GM19099 (cell line): ENCODE results near the gene GALC.

Experiments used
- POLR2A ChIP-seq: IDR thresholded peaks from 3 replicates; pipeline ENCODE4 v1.6.1; 2011; ENCODE audit warnings: low read depth; ENCODE audit not compliant: insufficient read length; ENCODE audit errors: extremely low read depth

Gene GALC

DNA sequence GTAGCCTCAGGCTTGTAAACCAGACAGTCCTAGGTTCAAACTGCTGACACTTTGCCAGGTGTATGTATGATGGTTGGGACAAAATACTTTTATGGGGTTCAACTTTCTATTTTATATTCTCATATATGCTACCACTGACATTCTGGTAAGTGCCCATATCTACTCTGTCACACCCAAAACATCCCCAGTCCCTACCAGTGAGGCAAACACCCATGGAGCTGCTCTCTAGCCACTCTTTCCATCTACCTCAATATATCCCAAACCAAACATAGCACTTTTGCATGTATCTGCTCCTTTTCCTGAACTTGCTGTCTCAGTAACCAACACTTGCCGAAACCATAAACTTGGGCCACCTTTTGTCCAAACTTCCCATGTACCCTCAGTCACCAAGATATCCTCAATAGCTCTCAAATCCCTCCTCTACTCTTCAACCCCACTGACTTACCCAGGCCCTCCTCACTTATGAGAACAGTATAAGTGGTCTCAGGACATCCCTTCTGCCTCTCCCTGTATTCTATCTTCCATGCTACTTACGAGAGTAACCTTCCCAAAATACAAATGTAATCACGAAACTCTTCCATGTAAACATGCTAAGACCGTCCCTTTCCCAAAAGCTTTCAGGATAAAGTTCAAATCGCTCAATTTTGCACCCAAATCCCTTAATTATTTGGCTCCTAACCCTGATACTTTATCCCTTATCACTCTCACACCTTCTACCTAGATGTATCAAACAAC is 3.6 kb downstream of the GALC start:
- no peak for TF ChIP-seq POLR2A

DNA sequence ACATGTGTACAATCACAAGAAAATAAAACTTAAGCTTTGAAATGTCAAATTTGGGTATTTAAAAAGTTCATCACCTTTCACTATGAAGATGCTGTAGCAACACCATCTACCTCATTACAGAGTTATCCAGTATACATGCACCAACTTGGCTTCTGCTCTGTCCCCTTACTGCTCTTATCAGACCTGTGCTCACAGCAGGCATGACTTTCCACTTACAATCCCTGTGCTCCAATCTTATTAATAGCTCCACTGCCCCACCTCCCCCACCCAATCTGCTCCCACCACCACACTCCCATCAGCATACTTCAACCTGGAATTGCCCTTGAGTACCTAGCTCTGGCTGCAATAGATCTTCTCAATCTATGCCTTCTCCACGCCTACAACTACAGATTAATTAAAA is 13.3 kb downstream of the GALC start:
- no peak for TF ChIP-seq POLR2A

DNA sequence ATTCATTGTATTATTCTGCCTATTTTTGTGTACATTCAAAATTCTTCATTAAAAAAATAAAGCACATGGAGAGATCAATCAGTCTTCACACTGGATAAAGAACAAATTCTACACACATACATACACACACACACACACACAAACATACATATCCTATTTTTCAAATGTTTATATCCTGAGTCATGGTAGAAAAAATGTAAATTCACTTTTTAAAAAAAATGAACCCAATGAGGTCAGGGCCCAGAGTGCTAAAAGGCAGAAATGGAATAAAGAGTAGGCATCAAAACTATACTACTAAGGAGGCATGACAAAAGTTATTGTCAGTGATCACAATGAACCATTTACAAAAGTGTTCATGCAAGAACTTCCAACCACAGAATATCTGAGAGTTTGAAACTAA is 17.3 kb downstream of the GALC start:
- TF ChIP-seq POLR2A = no peak

DNA sequence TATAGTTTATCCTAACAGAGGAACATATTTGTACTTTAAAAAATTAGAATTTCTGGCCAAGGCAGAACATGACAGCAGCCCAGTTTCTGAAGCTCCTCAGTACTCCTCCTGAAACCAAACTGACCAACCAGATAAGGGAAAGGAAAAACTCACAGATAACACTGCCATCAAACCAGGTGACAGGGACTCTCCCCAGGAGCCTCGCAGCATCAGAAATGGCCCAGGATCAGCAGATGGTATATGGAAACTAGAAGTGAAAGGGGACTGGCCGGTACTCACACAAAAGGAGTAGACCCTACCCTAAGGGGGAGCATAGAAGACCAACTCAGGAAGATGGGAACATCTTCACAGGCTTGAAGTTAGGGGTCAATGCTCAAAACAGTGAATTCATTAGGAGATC is 22.0 kb downstream of the GALC start:
- TF ChIP-seq POLR2A = no peak

DNA sequence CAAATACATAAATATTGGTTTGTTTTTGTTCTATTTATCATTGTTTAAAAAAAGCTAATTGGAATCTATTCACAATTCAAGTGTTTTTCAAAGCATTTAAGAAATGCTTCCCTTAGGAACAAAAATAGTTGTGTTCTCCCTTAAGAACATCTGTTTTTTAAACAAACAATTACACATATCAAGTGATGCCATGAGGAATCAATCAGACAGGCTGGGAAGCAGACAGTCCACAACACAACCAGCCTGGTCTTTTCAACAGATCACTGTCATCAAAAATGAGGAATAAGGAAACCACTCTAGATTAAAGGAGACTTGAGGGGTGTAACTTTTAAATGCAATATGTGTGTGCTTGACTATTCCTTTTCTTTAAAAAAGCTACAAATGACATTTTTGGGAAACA is 25.5 kb downstream of the GALC start:
- TF ChIP-seq POLR2A = no peak

DNA sequence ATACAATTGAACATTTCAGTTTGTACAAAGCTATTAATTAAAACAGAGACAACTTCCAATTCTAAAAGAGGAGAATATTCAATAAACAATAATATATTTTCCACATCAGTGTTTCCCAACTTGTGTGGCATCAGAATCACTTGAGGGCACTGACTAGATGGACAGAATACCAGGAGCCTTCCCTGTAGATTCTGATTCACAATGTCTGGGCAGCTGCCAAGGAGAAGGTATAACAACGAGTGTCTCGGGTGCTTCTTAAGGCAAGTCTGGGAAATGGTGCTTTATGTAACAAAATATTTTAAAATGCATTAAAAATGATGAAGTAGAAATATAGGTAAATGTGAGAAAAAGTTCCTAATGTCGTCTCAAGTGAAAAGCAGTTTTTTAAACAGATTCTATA is 26.2 kb downstream of the GALC start:
- no peak for TF ChIP-seq POLR2A

DNA sequence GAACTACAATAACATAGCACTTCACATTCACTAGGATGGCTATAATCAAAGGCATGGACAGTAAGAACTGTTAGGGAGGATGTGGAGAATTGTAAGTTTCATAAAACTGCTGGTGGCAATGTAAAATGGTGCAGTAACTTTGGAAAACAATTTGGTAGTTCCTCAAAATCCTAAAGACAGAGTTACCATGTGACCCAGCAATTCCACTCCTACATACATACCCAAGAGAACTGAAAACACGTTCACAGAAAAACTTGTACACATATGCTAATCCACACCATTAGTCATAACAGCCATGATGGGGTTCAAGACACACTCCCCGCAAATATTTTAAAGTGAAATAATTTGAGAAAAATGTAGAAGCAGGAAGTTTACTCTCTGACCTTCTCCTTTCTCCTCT is 31.7 kb downstream of the GALC start:
- no peak for TF ChIP-seq POLR2A

DNA sequence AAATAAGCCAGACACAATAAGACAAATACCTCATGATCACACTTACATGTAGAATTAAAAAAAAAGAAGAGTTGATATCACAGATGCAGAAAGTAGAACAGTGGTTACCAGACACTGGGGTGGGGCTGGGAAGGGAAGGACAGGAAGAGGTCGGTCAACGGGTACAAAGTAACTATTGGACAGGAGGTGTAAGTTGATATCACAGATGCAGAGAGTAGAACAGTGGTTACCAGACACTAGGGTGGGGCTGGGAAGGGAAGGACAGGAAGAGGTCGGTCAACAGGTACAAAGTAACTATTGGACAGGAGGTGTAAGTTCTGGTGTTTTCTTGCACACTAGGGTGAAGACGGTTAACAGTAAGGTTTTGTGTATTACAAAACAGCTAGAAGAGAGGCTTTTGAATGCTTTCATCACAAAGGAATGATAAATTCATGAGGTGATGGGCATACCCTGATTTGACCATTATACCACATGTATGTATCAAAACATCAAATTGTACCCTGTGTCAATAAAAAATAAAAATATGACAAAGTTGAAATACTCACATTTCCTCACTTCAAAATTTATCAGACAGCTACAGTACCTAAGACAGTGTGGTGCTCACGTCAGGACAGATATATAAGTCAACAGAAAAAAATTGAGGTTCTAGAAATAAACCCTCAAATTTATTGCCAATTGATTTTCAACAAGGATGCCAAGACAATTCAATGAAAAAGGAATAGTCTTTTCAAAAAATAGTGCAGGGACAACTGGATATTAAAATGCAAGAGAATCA is 32.8 kb downstream of the GALC start:
- TF ChIP-seq POLR2A = no peak

DNA sequence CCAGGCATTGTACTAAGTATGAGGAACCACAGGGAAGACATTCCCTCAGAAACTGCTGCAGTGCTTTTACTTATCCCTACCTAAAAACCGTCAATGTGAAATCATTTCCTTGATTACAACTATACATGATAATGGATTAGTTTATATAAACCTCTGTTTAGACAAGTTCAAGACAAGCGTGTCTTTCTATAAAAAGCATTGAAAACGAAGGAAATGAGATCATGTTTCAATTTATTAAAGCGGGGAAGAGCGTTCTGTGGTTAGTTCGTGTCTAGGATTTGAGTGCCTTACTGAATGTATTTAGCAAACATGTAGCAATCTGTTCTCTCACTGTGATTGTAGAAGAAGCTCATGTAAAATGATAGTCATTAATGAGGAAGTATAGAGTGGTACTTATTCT is 37.5 kb downstream of the GALC start:
- no peak for TF ChIP-seq POLR2A

DNA sequence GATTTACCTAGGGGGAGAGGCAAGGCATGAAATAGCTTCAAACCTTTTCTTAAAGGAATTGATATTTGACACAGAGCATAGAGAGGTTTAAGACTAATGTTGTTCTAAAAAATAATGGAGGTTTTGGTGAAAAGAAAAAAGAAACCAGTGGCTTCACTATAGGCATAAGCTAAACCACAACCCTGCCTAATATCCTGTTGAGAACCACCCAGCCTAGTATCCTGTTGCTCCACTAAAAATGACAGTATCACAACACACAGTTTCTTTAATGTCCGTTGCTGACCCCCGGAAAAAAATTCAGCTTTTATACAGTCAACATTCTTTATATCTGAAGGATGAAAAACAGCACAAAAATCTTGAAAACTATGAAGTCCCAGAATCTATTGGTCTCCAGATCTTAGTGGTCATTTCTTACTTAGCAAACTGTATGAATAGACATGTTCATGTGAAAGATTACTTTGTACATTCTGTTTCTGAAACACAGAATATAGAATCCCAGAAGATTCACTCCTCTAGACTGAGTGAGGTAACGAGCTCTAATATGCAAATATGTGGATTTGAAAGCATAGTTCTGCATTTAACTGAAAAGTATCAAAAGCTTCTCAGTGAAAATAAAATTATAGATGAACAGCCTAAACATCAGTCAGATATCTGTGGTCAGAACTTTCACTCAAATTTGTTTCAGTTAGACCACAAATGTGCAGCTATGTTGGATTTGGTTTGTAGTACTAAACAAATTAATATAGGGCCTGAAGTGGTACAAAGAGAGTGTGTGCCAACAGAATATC is 40.5 kb downstream of the GALC start:
- TF ChIP-seq POLR2A = no peak

DNA sequence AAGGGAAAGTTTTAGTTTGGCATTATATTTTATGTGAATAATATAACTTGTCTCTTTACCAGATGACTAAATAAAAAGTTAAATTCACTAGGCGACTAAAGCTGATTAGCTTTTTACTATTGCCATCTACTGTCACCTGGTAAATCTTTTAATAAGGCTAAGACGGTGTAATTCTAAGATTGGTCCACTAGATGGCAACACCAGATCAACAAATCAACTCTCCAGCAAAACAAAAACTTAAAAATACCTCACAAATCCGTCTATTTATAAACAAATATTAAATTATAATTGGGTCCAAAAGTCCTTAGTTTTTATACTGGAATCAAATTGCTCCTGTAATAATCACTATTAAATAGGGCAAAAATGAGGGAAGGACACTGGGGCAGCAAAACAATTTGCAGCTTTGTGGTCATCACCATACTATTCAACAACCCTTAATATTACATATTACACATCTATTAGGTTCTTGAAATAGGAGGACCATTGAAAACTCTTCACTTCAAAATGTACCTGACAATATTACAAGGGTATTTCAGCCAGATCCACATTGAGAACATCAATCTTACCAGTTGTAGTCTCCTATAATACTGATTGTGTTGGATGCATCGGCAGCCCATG is 47.9 kb downstream of the GALC start:
- no peak for TF ChIP-seq POLR2A

DNA sequence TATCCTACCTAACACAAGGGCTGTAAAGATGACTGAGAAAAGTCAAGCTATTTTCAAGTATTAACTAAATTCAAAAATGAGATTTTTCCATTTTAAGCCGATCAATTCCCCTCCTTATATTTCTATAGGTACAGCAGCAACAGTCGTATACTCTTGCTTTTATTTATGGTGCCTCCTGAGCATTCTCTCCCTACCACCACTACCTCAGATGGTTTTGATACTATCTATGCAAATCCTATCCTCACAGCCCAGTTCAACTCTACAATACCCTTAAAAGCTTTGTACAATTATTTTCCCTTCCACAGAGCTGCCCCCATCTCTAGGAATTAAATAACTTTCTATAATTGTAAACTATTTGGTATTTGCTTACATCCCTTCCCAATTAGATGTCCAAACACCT is 52.1 kb downstream of the GALC start:
- no peak for TF ChIP-seq POLR2A

DNA sequence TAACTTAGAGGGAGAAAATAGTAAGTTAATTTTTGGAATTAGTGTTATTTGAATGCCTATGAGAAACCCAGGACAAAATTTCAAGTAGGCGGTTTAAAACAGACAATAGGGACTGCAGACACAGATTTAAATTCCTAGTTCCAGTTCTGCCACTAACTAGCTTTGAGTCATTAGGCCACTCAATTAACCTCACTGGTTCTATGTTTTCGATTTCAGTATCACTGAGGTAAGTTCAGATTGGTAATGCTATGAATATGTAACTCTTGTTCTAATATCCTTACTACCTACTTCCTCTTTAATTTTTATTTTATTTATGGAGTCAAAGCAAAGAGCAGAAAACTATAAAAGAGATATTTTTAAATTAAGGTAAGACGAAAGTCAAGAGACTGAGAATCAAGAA is 52.6 kb downstream of the GALC start:
- TF ChIP-seq POLR2A = no peak

DNA sequence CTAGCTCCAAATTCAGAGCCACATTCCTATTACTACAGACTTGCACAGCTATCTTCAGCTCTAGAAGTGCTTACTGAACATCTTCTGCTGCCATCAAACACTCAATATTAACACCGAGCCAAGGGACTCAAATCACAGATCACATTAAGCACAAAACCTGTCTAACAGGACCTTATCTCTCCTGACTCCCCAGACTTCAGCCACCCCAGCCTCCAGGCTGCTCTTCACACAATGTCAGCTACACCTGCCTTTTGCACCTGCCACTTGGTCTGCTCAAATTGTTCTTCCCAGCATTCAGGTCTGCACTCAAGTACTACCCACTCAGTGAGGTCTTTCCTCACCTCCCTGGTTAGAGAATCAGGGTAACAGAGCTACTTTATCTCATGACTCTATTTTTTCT is 57.1 kb downstream of the GALC start:
- TF ChIP-seq POLR2A = no peak

DNA sequence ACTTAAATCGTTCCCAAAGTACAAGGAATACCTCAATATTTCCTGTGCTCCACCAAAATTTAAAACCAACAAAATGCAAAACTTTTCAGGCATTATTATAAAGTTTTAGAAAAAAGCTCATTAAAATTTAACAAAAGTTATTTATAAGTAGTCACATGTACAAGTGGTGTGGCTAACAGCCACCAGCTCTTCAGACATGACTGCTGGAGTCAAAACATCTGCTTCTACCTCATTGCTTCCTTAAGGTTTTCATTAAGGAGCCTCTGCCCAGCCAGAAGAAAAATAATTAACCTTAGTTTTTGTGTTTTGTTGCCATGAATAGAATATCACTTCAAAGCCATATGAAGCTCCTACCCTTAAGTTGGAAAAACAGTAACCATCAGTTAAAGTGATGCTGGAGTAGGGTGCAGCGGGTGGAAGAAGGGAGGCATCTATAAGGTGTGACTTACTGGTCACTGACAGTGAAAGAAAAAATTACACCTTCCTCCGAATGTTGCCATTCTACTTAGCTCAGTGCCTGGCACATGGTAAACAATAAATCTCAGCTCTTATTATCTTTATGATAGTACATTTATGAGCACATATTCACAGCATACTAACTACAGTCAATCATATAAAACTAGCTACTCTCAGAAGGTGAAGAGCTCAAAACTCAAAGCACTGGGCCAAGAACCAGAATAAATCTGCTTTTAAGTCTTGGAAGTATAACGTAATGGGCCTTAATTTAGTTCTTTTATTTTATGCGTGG is 57.7 kb downstream of the GALC start:
- TF ChIP-seq POLR2A = no peak

DNA sequence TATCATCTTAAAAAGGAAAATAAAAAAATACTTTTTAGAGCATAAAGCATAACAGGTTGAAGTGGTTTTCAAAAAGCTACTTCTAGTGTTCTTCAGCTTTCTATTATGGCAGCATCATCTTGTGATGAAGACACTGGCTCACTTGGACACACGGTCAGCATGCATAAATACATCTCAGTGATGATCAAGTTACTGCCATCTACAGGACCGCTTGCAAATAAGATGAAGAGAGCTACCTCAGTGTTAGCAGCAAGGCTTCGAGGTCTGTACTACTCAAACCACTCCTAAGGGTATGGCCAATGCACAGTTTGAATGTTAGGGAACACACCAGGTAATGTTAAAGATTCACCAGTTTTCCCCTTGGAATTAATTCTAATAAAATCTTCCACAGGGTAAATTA is 58.8 kb downstream of the GALC start:
- TF ChIP-seq POLR2A = no peak
